Ovary (tissue), 3 donors: ENCODE results near the gene SLC6A18.

Source experiments
- POLR2A ChIP-seq: fragments of 450-650 bp; IDR thresholded peaks from one replicate; pipeline ENCODE4 v1.6.1; 2017; ENCODE audit warnings: antibody characterized with exemption, mild to moderate bottlenecking, moderate library complexity
- TF ChIP-seq, protein P1 (sequence below), 3 donors: fragments of 450-650 bp in 2 of 3; fragments of 200-600 bp in 1 of 3; IDR thresholded peaks; one replicate each; pipeline versions ENCODE4 v1.5.1 to v1.8.0; 2016 to 2022; ENCODE audit warnings: antibody characterized with exemption in 3 of 3, mild to moderate bottlenecking in 1 of 3
- donor health status: DM: no; HTN: no; CAD: no.

GRCh38 chr5:1244976-1245375 lies 19.8 kb downstream of the SLC6A18 start:
- TF ChIP-seq POLR2A = no peak
- TF ChIP-seq, protein P1, sequence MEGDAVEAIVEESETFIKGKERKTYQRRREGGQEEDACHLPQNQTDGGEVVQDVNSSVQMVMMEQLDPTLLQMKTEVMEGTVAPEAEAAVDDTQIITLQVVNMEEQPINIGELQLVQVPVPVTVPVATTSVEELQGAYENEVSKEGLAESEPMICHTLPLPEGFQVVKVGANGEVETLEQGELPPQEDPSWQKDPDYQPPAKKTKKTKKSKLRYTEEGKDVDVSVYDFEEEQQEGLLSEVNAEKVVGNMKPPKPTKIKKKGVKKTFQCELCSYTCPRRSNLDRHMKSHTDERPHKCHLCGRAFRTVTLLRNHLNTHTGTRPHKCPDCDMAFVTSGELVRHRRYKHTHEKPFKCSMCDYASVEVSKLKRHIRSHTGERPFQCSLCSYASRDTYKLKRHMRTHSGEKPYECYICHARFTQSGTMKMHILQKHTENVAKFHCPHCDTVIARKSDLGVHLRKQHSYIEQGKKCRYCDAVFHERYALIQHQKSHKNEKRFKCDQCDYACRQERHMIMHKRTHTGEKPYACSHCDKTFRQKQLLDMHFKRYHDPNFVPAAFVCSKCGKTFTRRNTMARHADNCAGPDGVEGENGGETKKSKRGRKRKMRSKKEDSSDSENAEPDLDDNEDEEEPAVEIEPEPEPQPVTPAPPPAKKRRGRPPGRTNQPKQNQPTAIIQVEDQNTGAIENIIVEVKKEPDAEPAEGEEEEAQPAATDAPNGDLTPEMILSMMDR (IDR thresholded peaks at IDR 0.05) = no peak
